Motor neuron (in vitro differentiated cells): Measurements from ENCODE around the gene POLG2. TPM values are rescaled to one million over a fixed set of nuclear protein-coding genes. Genes with fewer than 3 reads are reported as not detected.
A peak's percentile ranks its signal among the peaks of the same experiment; 100 is the strongest.
"Not testable (repeated sequence)": the region's sequence is repeated elsewhere in the genome, so short reads cannot be mapped to it uniquely, and the experiment has no call there.

Experiments used
- ATAC-seq, 8 experiments: fragments of 200-7000 bp; cut with Tn5 transposase; replicated peaks in 6 of 8; 2 replicates each; pipeline ENCODE4 v1.8.0; 2021; ENCODE audit warnings: mild to moderate bottlenecking in 8 of 8, moderate library complexity in 8 of 8
- H3K27ac ChIP-seq, 2 donors: fragments of 250-450 bp; sonication (Bioruptor Pico); 2 replicates each; pipeline ENCODE4 v1.9.0; 2021; ENCODE audit warnings: antibody characterized with exemption in 2 of 2, mild to moderate bottlenecking in 2 of 2, moderate library complexity in 1 of 2
- H3K4me1 ChIP-seq, 2 donors: fragments of 250-450 bp; sonication (Bioruptor Pico); replicated peaks in 1 of 2; 2 replicates each; pipeline ENCODE4 v1.6.1; 2021; ENCODE audit warnings: antibody characterized with exemption in 2 of 2, mild to moderate bottlenecking in 2 of 2, moderate library complexity in 1 of 2
- H3K4me3 ChIP-seq, 5 donors: fragments of 250-450 bp; sonication (Bioruptor Pico); 2 replicates each; pipeline ENCODE4 v1.9.0; 2021; ENCODE audit warnings: antibody characterized with exemption in 5 of 5, mild to moderate bottlenecking in 5 of 5, moderate library complexity in 4 of 5
- WGBS, 10 experiments: fragments of 450-650 bp; shearing (Covaris generic); methylation state at CpG; one replicate each; pipeline ENCODE4 v1.0.0; 2022; 5-methylcytosine and 5-hydroxymethylcytosine counted together
- in situ Hi-C, 9 experiments: fragments of 400-800 bp; cut with MboI; loops; one replicate each; pipeline ENCODE4 v1.15.0; 2021; ENCODE audit warnings: low sequenced_read_pairs in 9 of 9, low pct_unique_long_range_greater_than_20kb in 2 of 9; ENCODE audit not compliant: unreplicated experiment in 9 of 9
- total RNA-seq, 8 experiments: library from RNA; unstranded; fragments of 300-600 nt; gene quantifications; 2 replicates each; pipeline versions ENCODE4 v1.2.3 to v1.2.4, GENCODE V29; 2022

POLG2 gene
- total RNA-seq, 8 experiments from 2014 or later, result 10.8 to 33.2 (median 14.5) TPM

DNA sequence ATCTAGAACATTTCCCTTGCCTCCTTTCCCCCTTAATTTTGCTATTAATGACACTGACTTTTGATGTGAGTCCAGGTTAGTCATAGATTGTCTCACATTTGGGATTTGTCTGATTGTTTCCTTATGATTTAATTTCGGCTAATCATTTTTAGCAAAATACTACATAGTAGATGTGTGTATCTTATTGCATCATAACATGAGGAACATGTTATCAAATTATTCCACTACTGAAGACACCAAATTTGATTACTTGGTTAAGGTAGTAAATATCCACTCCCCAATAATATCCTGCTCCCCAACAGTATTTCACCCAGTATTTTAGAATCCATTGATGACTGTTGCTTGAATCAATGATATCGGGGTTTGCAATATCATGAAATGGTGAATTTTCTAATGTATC lies 2.7 kb downstream of the POLG2 start:
- ATAC-seq, result no peak
- 46 to 100% (median 100%) methylated on average over 1 to 2 of the region's 2 CpGs; no CpG with 5 or more reads in 1 of the 10 experiments for WGBS, 10 experiments
- Histone ChIP-seq H3K27ac (no peak overlapping the region), H3K4me1 (peaks cover 13 to 36% of the 10 kb centered on the region in 2 donors), H3K4me3 (peak overlapping the region in 2 of 5 donors; percentile 8 to 73)
- in situ Hi-C loops, result loop anchor here in 1 of 9 experiments (25.0 kb wide), 1 partner anchor 182 kb away; no protein-coding TSS in a partner anchor

GRCh38 chr17:64492481-64493109 lies 4.3 kb downstream of the POLG2 start:
- no peak overlapping the region for H3K4me3 ChIP-seq
- no peak overlapping the region for H3K27ac ChIP-seq
- no peak for ATAC-seq
- WGBS, 10 experiments, result 67 to 100% (median 93%) methylated on average over 1 to 6 of the region's 6 CpGs
- peaks cover 13 to 22% of the 10 kb centered on the region in 2 donors for H3K4me1 ChIP-seq
- in situ Hi-C loops, result loop anchor here in 1 of 9 experiments (25.0 kb wide), 1 partner anchor 180 kb away; no protein-coding TSS in a partner anchor

DNA sequence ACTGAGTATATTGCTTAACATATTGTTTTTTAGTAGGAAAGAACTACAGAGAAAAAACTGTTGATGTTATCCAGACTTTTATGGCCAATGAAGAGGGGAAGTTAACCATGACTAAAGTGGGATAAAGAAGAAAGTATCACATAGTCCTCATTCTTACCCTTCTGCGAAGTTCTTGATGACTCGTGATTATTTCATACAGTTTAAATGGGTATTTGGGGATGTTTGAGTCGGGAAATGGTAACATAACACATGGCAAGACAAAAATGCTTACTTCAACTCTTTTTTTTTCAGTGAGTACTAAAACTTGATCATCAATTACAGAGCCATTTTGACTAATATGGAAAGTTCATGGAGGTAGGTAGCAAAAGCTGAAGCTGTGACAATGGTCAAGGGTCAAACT lies 4.9 kb downstream of the POLG2 start:
- WGBS, 10 experiments, result 17 to 100% (median 94%) methylated on average over 1 to 3 of the region's 3 CpGs
- ATAC-seq, result no peak
- H3K27ac ChIP-seq, result no peak overlapping the region
- peaks cover 13 to 19% of the 10 kb centered on the region in 2 donors for H3K4me1 ChIP-seq
- H3K4me3 ChIP-seq, result no peak overlapping the region
- in situ Hi-C loops, result loop anchor here in 1 of 9 experiments (25.0 kb wide), 1 partner anchor 180 kb away; no protein-coding TSS in a partner anchor

DNA sequence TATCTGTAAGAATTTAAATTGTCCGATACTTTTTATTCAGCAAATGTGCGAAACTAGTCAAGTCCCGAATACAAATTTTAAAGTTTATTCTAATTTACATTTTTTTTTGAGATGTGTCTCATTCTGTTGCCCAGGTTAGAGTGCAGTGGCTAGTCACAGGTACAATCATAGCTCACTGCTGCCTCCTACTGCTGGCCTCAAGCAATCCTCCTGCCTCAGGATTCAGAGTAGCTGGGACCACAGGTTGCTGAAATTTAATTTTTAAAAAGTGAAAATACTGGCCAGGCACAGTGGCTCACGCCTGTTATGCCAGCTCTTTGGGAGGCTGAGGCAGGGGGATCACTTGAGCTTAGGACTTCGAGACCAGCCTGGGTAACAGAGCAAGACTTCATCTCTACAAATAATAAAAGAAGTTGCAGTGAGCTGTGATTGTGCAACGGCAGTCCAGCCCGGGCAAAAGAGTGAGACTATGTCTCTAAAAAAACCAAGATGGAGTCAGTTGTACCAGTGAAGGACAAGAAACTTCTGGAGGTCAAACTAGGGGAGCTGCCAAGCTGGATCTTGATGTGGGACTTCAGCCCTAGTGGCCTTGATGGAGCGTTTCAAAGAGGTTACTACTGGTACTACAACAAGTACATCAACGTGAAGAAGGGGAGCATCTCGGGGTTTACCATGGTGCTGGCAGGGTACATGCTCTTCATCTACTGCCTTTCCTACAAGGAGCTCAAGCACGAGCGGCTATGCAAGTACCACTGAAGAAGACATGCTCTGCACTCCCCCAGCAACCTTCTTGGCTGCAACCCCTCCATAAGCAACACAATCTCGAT lies 5.6 kb downstream of the POLG2 start:
- Histone ChIP-seq H3K4me1 (peaks cover 13 to 19% of the 10 kb centered on the region in 2 donors), H3K27ac (no peak overlapping the region), H3K4me3 (no peak overlapping the region)
- WGBS, 10 experiments, result 76 to 100% (median 95%) methylated on average over 4 to 11 of the region's 13 CpGs
- in situ Hi-C loops, result loop anchor here in 1 of 9 experiments (25.0 kb wide), 1 partner anchor 179 kb away; no protein-coding TSS in a partner anchor
- peak in 3 of 8 experiments; percentile 16 to 74 (median 70) for ATAC-seq

DNA sequence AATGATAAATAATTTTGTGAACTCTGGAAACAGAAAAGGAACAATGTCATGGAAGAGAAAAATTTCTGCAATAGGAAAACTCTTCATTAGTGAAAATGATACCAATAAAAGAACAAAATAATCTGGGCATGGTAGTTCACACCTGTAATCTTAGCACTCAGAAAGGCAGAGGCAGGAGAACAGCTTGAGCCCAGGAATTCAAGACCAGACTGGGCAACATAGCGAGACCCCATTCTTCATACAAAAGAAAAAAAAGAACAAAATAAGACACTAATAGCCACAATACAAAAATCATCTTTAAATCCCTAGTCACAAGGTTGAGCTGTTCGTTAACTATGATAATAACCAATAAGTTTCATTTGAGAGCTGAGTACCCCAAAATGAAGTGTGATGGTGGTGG lies 8.6 kb downstream of the POLG2 start:
- WGBS, 10 experiments, result 83 to 100% (median 100%) methylated on average over 1 to 2 of the region's 2 CpGs; no CpG with 5 or more reads in 1 of the 10 experiments
- H3K27ac ChIP-seq, result no peak overlapping the region
- ATAC-seq, result no peak
- H3K4me1 ChIP-seq, result no peaks in the 10 kb centered on the region
- in situ Hi-C loops, result loop anchor here in 1 of 9 experiments (10.0 to 25.0 kb wide), 2 partner anchors 64 to 176 kb away; no protein-coding TSS in a partner anchor
- H3K4me3 ChIP-seq, result no peak overlapping the region

GRCh38 chr17:64484380-64484779 lies 12.5 kb downstream of the POLG2 start:
- ATAC-seq, result no peak
- in situ Hi-C loops, result loop anchor here in 1 of 9 experiments (10.0 to 25.0 kb wide), 2 partner anchors 60 to 172 kb away; no protein-coding TSS in a partner anchor
- H3K4me1 ChIP-seq, result no peaks in the 10 kb centered on the region
- no peak overlapping the region for H3K4me3 ChIP-seq
- no peak overlapping the region for H3K27ac ChIP-seq
- 86 to 100% (median 100%) methylated on average over 1 to 3 of the region's 3 CpGs for WGBS, 10 experiments

GRCh38 chr17:64480951-64481350 lies 15.9 kb downstream of the POLG2 start:
- WGBS, 10 experiments, result 80 to 100% (median 92%) methylated on average over 1 of the region's 1 CpG; no CpG with 5 or more reads in 6 of the 10 experiments
- in situ Hi-C loops, result loop anchor here in 1 of 9 experiments (10.0 to 25.0 kb wide), 2 partner anchors 56 to 169 kb away; no protein-coding TSS in a partner anchor
- H3K27ac ChIP-seq, result no peak overlapping the region
- H3K4me1 ChIP-seq, result no peaks in the 10 kb centered on the region
- H3K4me3 ChIP-seq, result no peak overlapping the region
- no peak for ATAC-seq

GRCh38 chr17:64477849-64478248 lies 19.0 kb downstream of the POLG2 start:
- WGBS, 10 experiments, result 0 to 80% (median 43%) methylated on average over 1 of the region's 1 CpG; no CpG with 5 or more reads in 3 of the 10 experiments
- H3K4me1 ChIP-seq, result no peaks in the 10 kb centered on the region
- no peak for ATAC-seq
- no peak overlapping the region for H3K27ac ChIP-seq
- in situ Hi-C loops, result loop anchor here in 1 of 9 experiments (25.0 kb wide), 1 partner anchor 166 kb away; no protein-coding TSS in a partner anchor
- H3K4me3 ChIP-seq, result no peak overlapping the region

DNA sequence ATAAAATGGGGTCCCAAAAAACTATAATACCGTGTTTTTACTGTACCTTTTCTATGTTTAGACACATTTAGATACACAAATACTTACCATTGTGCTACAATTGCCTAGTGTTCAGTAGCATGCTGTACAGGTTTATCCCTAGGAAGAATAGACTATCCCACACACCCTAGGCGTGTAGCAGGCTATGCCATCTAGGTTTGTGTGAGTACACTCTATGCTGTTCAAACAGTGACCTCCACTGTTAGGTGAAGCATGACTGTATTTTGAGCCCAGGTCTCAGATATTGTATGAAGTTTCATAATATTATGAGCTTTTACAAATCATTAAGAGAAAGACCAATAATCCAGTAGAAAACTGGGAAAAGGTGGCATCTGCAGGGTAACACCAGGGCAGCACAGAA lies 24.3 kb downstream of the POLG2 start:
- WGBS, 10 experiments, result 86 to 100% (median 100%) methylated on average over 1 to 2 of the region's 2 CpGs; no CpG with 5 or more reads in 3 of the 10 experiments
- Histone ChIP-seq H3K4me1 (no peaks in the 10 kb centered on the region), H3K27ac (no peak overlapping the region), H3K4me3 (no peak overlapping the region)
- ATAC-seq, result no peak
- in situ Hi-C loops, result no loop called here

- ATAC-seq, result no peak
- Histone ChIP-seq H3K27ac (no peak overlapping the region), H3K4me3 (no peak overlapping the region), H3K4me1 (no peaks in the 10 kb centered on the region)
- in situ Hi-C loops, result no loop called here
- 83 to 100% (median 96%) methylated on average over 1 to 3 of the region's 3 CpGs; no CpG with 5 or more reads in 3 of the 10 experiments for whole genome bisulfite sequencing, 10 experiments
Observed at GRCh38 chr17:64471440-64471839, 25.4 kb downstream of the POLG2 start.

- WGBS, 10 experiments, result 17 to 76% (median 49%) methylated on average over 1 to 4 of the region's 4 CpGs; no CpG with 5 or more reads in 2 of the 10 experiments
- no peaks in the 10 kb centered on the region for H3K4me1 ChIP-seq
- H3K4me3 ChIP-seq, result no peak overlapping the region
- H3K27ac ChIP-seq, result no peak overlapping the region
- in situ Hi-C loops, result no loop called here
- no peak for ATAC-seq
Observed at GRCh38 chr17:64470625-64471024, 26.2 kb downstream of the POLG2 start.

- H3K4me1 ChIP-seq, ATAC-seq, H3K4me3 ChIP-seq, H3K27ac ChIP-seq, in situ Hi-C loops: not testable (repeated sequence)
- 13 to 81% (median 56%) methylated on average over 1 of the region's 1 CpG; no CpG with 5 or more reads in 1 of the 10 experiments for WGBS, 10 experiments
Observed at GRCh38 chr17:64466834-64467233, 30.0 kb downstream of the POLG2 start.
